IPS DF 4.7 (cell line): ENCODE results near the gene PTGER1.

Source experiments
- DNase-seq: peaks from one replicate; pipeline ENCODE4 v3.0.0-alpha.2; 2013; ENCODE audit warnings: low spot score; ENCODE audit errors: extremely low read depth

PTGER1 gene

DNA sequence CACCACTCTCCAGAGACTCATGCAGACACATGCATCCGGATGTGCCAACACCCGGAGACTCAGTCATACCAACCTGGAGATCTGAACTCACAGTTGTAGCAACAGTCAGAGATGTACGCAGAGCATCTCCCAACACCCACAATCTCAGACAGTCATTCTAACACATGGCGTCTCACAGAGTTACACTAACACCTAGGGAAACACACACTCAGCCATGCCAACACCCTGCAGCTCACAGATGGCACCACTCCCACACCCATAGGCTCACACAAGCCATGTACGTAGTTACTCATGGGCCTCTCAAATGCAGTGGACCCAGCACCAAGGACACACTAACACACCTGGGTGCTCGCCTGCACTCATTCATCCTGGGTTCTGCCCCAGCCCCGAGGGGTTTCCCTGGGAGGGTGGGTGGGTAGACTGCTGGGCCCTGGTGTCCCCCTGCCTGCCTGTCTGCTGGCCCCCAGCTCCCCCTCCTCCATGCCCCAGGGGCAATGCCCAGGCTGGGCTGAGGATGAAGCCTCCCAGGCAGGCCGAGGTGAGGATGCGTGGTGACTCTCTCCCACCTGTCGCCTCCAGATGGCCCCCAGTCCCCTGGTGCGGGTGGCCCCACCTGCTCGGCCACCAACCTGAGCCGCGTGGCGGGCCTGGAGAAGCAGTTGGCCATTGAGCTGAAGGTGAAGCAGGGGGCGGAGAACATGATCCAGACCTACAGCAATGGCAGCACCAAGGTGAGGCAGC lies 32.1 kb downstream of the PTGER1 start:
- DNase-seq = no peak

DNA sequence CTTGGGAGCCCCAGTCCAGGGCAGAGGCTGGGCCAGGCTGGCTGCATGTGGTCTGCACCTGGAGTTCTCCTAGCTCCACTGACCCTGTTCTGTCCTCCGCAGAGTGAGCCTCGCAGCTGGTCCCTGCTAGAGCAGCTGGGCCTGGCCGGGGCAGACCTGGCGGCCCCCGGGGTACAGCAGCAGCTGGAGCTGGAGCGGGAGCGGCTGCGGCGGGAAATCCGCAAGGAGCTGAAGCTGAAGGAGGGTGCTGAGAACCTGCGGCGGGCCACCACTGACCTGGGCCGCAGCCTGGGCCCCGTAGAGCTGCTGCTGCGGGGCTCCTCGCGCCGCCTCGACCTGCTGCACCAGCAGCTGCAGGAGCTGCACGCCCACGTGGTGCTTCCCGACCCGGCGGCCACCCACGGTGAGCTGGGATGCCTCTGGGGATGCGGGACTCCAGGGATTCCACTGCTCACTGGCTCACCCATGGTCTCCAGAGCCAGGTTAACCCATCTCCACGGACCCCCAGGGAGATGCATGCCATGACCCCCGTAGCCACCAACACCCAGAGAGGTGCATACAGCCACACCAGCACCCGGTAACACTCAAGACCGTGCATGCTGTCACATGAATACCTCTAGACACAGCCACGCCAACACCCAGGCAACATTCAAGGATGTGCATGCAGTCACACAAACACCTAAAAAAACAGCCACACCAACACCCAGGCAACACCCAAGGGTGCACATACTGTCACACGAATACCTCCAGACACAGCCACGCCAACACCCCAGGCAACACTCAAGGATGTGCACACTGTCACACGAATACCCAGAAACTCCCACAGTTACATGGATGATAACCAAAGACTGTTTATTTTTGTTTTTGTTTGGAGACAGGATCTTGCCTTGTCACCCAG lies 33.9 kb downstream of the PTGER1 start:
- no peak for DNase-seq

GRCh38 chr19:14440049-14440448 lies 35.1 kb downstream of the PTGER1 start:
- DNase-seq = no peak

GRCh38 chr19:14439014-14439413 lies 36.1 kb downstream of the PTGER1 start:
- DNase-seq = no peak

DNA sequence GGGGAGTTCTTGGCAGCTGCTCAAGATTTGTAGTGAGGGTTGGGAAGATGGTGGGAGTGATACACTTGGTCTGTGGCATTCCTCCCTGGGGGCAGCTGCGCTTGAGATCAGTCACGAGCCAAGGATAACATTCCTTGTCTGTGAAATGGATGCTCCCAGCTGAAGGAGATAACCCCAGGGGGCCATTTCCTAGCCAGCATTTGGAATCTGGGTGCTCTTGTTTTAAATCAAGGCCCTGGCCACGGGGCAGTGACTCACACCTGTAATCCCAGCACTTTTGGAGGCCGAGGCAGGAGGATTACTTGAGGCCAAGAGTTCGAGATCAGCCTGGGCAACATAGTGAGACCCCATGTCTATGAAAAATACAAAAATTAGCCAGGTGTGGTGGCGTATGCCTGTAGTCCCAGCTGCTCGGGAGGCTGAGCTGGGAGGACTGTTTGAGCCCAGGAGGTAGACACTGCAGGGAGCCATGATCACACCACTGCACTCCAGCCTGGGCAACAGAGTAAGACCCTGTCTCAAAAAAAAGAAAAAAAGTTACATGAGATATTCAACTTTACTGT lies 37.5 kb downstream of the PTGER1 start:
- no peak for DNase-seq

GRCh38 chr19:14435320-14436050 lies 39.7 kb downstream of the PTGER1 start:
- DNase-seq = no peak

DNA sequence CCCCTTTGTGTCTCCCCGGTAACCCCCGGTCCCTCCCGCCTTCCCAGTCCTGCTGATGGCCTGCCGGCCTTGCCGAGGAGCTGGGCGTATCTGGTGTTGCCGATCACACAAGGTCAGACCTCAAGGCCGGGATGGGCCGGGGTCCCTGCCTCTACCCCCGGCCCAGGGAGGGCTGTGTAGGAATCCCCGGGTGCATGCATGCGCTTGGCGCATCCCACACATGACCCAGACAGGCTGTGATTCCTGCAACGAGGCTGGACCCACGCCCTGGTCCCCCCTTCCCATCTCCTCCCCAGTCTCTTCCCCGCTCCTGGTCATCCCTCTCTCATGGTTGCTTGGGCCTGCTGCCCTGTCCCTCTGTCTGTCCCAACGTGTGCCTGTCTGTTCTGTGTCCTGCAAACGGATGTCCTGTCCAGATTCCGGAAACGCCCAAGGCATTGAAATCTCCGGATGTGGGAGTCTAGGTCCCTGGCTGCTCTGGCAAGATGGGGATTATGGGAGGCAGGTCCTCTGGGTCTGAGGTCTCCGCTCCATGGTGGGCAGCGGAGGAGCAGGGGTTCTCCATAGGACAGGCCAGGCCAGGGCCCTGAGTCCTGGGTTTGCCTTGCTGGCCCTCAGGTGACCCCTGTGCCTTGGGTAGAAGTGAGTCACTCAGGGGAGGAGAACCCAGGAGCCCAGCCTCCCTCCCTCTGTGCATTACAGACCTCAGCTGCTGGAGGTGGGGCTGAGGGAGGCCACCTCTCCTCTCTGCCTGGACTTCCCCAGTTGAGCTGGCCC lies 40.4 kb downstream of the PTGER1 start:
- DNase-seq = no peak

- DNase-seq = no peak
These were observed 41.3 kb downstream of the PTGER1 start for GRCh38 chr19:14433554-14434501.

GRCh38 chr19:14432791-14433553 lies 42.2 kb downstream of the PTGER1 start, which contains the start of gene PKN1:
Gene PKN1, plus strand, starts transcription at chr19:14433306. Its CDS starts 216 bp downstream, at chr19:14433522.
- no peak for DNase-seq

GRCh38 chr19:14430712-14431111 lies 44.4 kb downstream of the PTGER1 start:
- DNase-seq = no peak

GRCh38 chr19:14428882-14429416 lies 46.2 kb downstream of the PTGER1 start:
- DNase-seq = no peak

GRCh38 chr19:14427461-14427860 lies 47.7 kb downstream of the PTGER1 start:
- DNase-seq = no peak

DNA sequence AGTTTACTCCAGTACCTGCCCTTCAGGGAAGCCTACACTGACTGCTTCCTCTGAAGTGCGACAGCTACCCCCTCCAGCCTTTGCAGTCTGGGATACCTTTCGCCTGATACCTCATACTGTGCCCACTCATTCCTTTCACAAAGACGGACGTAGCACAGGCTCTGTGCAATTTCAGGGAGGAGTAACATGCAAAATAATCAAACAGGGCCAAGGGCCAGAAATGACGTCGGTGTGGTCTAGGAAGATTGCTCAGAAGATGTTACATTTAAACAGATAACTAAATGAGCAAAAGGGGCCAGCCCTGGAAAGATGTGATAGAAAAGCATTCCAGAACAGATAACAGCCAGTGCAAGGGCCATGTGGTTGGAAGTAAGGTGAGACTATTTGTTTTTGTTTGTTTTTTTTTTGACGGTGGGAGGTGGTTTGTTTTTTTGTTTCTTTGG lies 49.4 kb downstream of the PTGER1 start:
- no peak for DNase-seq
